NCI-H2107 treated with DMSO at 0.1 percent for 48 hours (cell line): ENCODE results near the gene NINL.
"Not testable (repeated sequence)": the region's sequence is repeated elsewhere in the genome, so short reads cannot be mapped to it uniquely, and the experiment has no call there.

ENCODE experiments used
- DNase-seq: peaks from one replicate; lab custom pipeline; 2025; ENCODE audit not compliant: unreplicated experiment; lab: John Stamatoyannopoulos, UW

Gene NINL

DNA sequence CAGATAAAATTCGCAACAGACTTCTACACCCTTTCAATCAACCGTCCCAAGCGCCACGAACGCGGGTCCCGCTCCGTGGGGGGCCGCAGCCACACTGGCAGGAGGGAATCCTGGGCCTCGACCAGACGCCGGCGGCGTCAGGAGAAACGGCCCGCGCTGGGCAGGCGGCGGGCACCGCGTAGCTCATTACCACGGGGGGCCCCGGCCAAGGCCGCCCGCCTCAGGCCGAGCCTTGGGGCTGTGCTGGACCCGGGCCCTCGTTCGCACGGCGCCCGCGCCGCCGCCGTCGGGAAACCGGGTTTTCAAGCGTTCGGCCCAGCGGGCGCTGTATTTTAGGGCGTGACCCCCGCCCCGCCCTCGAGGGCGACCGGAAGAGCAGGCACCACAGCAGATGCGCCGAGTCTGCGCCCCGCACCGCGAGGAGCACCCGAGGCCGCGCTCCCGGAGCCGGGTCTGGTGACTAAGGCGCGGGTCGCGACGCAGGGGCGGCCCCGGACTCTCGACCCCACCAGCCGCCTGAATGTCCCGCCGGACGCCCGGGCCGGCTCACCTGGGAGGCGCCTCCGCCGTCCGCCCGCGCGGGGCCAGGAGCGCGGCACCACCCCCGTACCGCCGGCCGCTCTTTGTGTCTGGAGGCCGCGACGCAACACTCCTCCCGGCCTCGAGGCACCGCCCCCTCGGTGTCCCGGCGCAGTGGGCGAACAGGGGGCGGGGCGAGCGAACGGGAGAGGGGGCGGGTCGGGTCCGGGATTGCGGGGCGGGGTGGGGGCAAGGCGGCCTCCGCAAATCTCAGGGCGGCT, at the start of gene NINL:
Gene NINL (minus strand): TSS at position 627 of the 800 bp plus-strand sequence. CDS start 58,944 bp downstream, outside the sequence.
- DNase-seq: no peak

DNA sequence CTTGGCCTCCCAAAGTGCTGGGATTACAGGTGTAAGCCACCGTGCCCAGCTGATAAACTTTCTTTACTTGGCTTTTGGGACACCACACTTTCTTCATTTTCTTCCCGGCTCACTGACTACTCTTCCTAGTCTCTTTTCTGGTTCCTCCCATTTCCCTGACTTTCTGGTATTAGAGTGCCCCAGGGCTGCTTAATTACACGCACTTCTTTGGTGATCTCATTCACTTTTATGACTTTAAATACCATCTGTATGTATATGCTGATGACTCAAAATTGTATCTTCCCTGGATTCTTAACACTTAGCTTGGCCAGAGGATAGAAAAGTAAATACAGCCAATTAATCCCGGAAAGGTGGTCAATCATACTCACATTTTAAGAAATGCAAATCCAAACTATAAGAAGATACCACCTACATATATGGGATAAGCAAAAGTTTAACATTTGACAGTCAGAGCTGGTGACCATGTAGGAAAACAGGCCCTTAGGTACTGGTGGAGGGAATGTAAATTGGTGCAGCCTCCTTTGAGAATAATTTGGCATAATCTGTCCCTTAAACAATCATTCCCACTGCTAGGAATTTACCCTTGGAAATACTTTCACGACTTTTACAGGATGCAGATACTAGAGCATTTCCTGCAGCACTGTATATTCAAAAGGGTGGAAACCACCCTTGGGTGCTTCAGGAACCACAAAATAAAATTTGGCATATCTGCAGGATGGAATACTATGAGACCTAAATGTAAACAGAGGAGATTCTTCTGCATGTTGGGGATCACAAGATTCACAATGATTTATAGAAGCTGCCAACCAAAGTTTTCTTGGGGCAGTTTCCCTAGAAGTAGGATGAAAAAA, 47.8 kb upstream of the NINL start:
- no peak for DNase-seq

DNA sequence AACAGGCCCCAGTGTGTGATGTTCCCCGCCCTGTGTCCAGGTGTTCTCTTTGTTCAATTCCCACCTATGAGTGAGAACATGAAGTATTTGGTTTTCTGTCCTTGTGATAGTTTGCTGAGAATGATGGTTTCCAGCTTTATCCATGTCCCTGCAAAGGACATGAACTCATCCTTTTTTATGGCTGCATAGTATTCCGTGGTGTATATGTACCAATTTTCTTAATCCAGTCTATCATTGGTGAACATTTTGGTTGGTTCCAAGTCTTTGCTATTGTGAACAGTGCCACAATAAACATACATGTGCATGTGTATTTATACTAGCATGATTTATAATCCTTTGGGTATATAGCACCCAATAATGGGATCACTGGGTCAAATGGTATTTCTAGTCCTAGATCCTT, 45.3 kb upstream of the NINL start:
- DNase-seq: not testable (repeated sequence)

GRCh38 chr20:25629816-25630499, 44.6 kb upstream of the NINL start:
- no peak for DNase-seq

DNA sequence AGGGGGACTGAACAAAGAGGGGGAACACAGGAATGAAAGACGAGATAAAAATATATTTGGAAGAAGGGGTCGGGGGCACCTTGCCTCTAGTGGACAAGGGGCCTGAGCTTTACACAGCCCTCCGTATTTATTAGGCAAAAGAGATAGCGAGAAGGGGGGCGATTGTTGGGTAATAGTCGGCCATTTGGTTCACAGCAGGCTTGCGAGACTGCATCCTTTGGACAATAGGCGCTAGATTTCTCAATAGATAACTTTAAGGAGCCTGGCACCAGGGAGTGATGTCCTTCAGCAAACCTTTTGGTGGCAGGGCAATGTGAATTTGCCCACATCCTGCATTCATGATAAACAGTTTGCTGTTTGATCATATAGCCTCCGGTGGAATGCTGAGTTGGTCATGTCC, 41.4 kb upstream of the NINL start:
- no peak for DNase-seq

GRCh38 chr20:25624500-25624939, 39.2 kb upstream of the NINL start:
- DNase-seq: no peak

DNA sequence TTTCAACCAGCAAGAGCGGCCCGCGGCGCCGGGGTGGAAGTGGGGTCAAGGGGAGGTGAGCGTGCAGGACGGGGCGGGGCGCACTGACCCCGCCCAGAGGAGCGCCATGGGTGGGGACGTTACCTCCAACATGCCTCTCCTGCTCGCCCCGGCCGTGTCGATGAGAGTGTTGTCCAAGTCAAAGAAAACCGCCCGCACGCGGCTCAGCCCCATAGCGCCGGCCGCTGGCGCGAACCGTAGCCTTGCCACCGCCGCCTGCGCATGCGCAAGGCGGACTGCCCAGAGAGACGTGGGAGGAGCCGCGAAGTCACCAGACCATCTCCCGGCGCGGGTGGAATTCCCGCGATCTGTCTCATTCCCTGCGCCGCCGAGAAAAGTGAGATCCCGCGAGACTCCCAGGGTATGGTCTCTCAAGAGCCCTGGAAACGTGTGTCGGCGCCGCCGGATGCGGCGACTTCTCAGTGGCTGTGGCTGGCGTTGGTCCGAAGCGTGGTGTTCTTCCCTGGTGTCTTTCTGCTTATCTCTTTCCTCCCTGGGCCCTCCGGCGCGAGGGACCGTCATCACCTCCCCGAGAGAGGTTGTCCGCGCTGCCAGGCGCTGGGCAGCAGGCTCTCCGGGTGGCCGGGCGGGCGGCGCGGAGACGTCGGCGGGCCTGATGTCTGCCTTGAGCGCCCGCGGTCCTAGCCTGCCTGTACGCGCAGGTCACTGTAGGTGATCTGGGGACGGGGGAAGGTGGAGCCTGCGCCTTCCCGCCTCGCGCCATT, 38.6 kb upstream of the NINL start, which contains the start of gene NANP:
Gene NANP (minus strand): TSS at position 279 of the 764 bp plus-strand sequence. CDS start 66 bp downstream, at position 213.
- DNase-seq: peak; percentile 78

- no peak for DNase-seq
Observed at GRCh38 chr20:25623225-25623735, 37.9 kb upstream of the NINL start.

DNA sequence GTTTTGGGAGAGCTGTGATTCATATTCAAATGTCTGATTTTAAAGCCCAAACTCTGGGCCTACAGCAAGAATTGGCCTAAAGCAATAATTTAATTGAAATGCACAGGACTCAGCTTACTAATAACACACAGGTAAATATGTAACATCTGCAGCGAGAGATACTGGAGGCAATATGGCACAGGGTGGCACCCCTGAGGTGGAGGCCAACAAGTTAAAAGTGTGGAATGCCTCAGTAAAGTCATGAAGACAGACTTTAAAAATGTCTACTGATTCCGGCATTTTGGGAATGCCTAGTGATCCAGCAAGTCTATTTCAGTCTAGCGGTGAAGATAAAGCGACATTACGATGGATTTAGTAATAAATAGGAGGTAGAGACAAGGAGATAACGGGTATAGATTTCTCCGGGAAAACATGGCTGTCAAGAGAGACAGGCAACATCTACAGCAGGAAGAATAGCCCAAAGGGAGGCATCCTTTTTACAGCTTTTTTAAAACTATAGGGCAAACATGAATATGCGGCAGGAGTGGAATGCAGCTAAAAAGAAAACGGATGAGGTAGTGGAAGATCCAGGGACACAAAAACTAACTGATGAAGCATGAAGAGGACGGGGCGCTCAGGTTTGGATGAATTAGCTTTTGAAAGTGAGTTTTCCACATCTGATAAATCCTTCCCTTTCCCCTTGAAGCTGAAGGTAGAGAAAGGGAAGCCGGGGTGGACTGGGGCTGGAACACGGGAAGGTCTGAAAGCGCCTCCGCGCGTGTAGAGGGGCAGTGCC, 37.3 kb upstream of the NINL start:
- DNase-seq: no peak

DNA sequence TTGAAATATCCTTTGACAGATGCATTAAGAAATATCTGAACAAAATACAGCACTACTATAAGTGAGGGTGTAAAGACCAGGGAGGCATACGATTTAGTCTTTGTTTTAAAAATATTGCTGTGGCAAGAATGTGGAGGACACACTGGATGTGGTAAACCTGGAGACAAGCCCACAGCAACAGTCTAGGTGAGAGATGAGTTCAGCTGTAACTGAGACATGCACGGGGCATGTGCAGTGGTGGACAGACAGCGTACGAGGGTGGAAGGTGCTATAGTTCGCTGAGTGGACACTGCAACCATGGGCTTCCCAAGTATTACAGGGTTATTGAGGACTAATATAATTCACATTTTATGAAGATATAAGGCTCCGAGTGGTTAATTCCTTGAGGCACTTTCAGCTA, 36.7 kb upstream of the NINL start:
- no peak for DNase-seq

- DNase-seq: no peak
Observed at GRCh38 chr20:25619514-25619913, 34.2 kb upstream of the NINL start.

- DNase-seq: no peak
Observed at GRCh38 chr20:25608774-25609173, 23.4 kb upstream of the NINL start.

DNA sequence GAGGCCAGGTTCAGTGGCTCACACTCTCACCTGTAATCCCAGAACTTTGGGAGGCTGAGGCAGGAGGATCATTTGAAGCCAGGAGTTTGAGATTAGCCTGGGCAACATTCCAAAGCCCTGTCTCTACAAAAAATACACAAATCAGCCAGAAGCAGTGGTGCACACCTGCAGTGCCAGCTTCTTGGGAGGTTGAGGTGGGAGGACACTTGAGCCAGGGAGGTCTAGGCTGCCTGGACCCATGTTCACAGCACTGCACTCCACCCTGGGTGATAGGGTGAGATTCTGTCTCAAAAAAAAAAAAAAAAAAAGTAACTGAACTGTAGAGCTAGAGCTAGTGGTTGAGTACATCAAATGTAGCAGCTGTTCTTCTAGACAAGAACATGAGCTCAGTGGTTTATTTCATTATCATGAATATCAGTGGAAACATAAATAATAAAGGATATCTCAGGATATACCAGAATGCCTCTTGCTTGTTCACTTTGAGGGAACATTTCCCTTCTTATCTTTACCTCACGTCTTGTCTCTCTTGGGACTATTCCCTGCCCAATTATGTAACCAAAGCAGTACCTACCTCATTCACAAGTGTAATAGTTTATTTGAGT, 20.9 kb upstream of the NINL start:
- DNase-seq: no peak

GRCh38 chr20:25605148-25605547, 19.8 kb upstream of the NINL start:
- DNase-seq: no peak

DNA sequence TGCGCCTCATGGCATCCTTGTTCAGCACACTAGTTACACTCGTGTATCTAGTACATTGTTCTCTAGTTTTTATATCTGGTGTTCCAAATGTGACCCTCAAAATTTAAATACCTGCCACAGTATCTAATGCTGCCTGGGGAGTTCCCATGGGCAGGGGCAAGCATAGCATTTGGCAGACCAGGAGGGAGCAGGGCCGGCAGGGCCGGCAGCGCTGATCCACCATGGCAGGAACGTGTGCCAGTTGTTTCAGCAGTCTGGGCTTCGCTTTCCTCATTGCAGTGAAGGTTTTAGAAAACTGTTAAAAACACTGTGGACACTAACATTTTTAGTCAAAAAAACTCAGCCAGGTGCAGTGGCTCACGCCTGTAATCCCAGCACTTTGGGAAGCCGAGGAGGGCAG, 19.3 kb upstream of the NINL start:
- no peak for DNase-seq

- DNase-seq: not testable (repeated sequence)
Observed at GRCh38 chr20:25602914-25603309, 17.6 kb upstream of the NINL start.

GRCh38 chr20:25602191-25602913, 17.0 kb upstream of the NINL start:
- DNase-seq: not testable (repeated sequence)

DNA sequence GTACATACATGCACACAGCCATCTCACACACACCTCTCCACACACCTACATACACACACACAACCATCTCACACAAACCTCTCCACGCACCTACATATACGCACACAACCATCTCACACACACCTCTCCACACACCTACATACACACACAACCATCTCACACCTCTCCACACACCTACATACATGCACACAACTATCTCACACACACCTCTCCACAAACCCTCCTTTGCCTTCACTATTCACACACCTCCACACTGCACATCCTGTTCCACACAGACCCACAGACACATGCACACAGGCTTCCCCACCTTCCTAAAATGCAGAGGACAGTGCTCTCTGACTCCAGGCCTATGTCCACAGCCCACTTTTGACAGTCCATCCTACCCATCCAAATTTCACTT, 16.3 kb upstream of the NINL start:
- no peak for DNase-seq

- DNase-seq: no peak
Observed at GRCh38 chr20:25600632-25601031, 15.3 kb upstream of the NINL start.
